Neural progenitor cell (in vitro differentiated cells): ENCODE results near the gene KLRF1. TPM values are rescaled to one million over a fixed set of nuclear protein-coding genes. Genes with fewer than 3 reads are reported as not detected.
A peak's percentile ranks its signal among the peaks of the same experiment; 100 is the strongest.

Experiments used
- DNase-seq: peaks from one replicate; pipeline ENCODE4 v3.0.0-alpha.2; 2016; ENCODE audit warnings: low spot score
- H2AFZ ChIP-seq: fragments of 200-600 bp; sonication (generic); replicated peaks from 2 replicates; pipeline ENCODE4 v1.6.1; 2016; ENCODE audit warnings: antibody characterized with exemption
- H3F3A ChIP-seq: fragments of 200-600 bp; sonication (generic); 2 replicates; pipeline ENCODE4 v1.6.1; 2016; ENCODE audit warnings: antibody characterized with exemption, low read depth
- H3K27ac ChIP-seq: fragments of 200-600 bp; sonication (generic); 2 replicates; pipeline ENCODE4 v1.5.1; 2016; ENCODE audit warnings: mild to moderate bottlenecking
- H3K27me3 ChIP-seq: fragments of 200-600 bp; sonication (generic); 2 replicates; pipeline ENCODE4 v1.6.1; 2016; ENCODE audit warnings: mild to moderate bottlenecking, moderate library complexity
- H3K36me3 ChIP-seq: fragments of 200-600 bp; sonication (generic); 2 replicates; pipeline ENCODE4 v1.5.1; 2016
- H3K4me1 ChIP-seq: fragments of 200-600 bp; sonication (generic); 2 replicates; pipeline ENCODE4 v1.6.1; 2016; ENCODE audit warnings: mixed run types
- H3K4me2 ChIP-seq: fragments of 200-600 bp; sonication (generic); 2 replicates; pipeline ENCODE4 v1.6.1; 2016
- H3K4me3 ChIP-seq: fragments of 200-600 bp; sonication (generic); 2 replicates; pipeline ENCODE4 v1.5.1; 2016
- H3K79me2 ChIP-seq: fragments of 200-600 bp; sonication (generic); 2 replicates; pipeline ENCODE4 v1.6.1; 2016; ENCODE audit warnings: low read depth
- H3K9ac ChIP-seq: fragments of 200-600 bp; sonication (generic); 2 replicates; pipeline ENCODE4 v1.6.1; 2016
- H3K9me3 ChIP-seq: fragments of 200-600 bp; sonication (generic); 2 replicates; pipeline ENCODE4 v1.5.1; 2016; ENCODE audit warnings: low read depth
- H4K20me1 ChIP-seq: fragments of 200-600 bp; sonication (generic); 2 replicates; pipeline ENCODE4 v1.6.1; 2016; ENCODE audit warnings: low read depth
- H3K27ac Mint-ChIP-seq: 3 replicates; pipeline ENCODE4 v1.8.0; 2021; ENCODE audit warnings: mixed read lengths
- H3K27me3 Mint-ChIP-seq: 2 replicates; pipeline ENCODE4 v1.8.0; 2022; ENCODE audit warnings: low read depth, mild to moderate bottlenecking, inconsistent platforms, moderate library complexity, mixed read lengths; ENCODE audit not compliant: insufficient read depth
- H3K36me3 Mint-ChIP-seq: 3 replicates; pipeline ENCODE4 v1.8.0; 2021; ENCODE audit warnings: mixed read lengths
- H3K4me1 Mint-ChIP-seq: 3 replicates; pipeline ENCODE4 v1.8.0; 2021; ENCODE audit warnings: mixed read lengths
- H3K4me3 Mint-ChIP-seq: 3 replicates; pipeline ENCODE4 v1.8.0; 2021; ENCODE audit warnings: mild to moderate bottlenecking, moderate library complexity, mixed read lengths
- H3K9me3 Mint-ChIP-seq: 3 replicates; pipeline ENCODE4 v1.8.0; 2020; ENCODE audit warnings: mixed read lengths
- EZH2 ChIP-seq: fragments of 200-600 bp; sonication (generic); IDR thresholded peaks from 2 replicates; pipeline ENCODE4 v1.6.1; 2017; ENCODE audit warnings: antibody characterized with exemption, mild to moderate bottlenecking, moderate library complexity
- EZH2phosphoT487 ChIP-seq: fragments of 200-600 bp; sonication (generic); IDR thresholded peaks from 2 replicates; pipeline ENCODE4 v1.6.1; 2017; ENCODE audit warnings: antibody characterized with exemption
- total RNA-seq: library from RNA; depleted of rRNA; stranded (reverse); fragments of >200 nt; gene quantifications from 2 replicates; pipeline ENCODE4 v1.2.3, GENCODE V29; 2015; ENCODE audit warnings: low replicate concordance
- TF ChIP-seq, protein P1 (sequence below): fragments of 200-600 bp; sonication (generic); IDR thresholded peaks from 2 replicates; pipeline ENCODE4 v1.5.1; 2017; ENCODE audit warnings: antibody characterized with exemption, mild to moderate bottlenecking

KLRF1 gene
- total RNA-seq, 1 donor from 2014 or later: not detected

DNA sequence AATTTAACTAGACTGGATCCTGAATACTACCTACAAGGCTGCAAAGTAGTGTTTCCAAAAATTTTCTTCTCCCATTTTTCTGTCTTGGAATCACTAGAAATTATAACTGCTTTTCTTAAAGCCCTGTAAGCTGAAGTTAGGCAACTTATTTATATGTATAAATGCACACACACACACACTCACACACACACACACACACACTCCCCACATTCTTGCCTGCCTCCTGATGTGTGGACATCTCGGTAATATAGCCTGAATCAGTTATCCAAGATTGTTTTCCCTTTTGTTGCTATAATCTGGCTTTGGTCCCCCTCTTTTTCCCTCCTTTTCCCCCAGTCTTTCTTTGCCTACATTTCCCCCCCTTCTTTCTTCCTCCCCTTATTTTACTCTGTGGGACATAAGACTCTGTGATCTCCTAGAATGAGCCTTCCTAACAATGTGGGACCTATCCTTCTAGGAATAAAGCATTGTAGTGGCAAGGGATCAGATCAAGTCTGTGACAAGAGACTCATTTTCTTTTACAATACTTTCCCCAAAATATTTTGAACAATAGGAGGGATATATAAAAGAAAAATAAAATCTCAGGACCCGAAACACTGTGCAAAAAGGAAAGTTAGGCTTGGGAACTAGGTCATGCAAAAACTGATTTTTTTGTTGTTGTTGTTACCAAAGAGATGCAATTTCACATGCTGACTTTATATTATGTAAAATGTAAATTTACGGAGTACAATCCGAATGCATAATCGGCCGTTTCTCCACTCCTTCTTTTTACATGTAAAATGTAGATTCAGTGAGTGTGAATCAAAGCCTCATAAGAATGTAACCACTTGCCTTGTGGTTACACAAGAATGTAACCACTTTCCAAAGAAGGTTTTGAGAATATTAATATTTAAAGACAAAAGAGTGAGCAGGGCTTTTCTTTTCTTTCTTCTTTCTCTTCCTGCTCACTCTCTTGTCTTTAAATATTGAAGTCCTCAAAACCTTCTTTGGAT is 40.3 kb upstream of the KLRF1 start:
- Histone ChIP-seq H4K20me1 (no peaks in the 10 kb centered on the region), H3K4me2 (peak overlapping the region; percentile 1), H3K27ac (no peak overlapping the region), H3K4me1 (peaks cover 12% of the 10 kb centered on the region), H3K9me3 (no peaks in the 10 kb centered on the region), H3K9ac (no peak overlapping the region), H3K27me3 (no peaks in the 10 kb centered on the region), H3K36me3 (no peaks in the 10 kb centered on the region), H3K79me2 (no peaks in the 10 kb centered on the region), H3F3A (no peaks in the 10 kb centered on the region), H3K4me3 (no peak overlapping the region), H2AFZ (no peak overlapping the region)
- TF ChIP-seq, protein P1, sequence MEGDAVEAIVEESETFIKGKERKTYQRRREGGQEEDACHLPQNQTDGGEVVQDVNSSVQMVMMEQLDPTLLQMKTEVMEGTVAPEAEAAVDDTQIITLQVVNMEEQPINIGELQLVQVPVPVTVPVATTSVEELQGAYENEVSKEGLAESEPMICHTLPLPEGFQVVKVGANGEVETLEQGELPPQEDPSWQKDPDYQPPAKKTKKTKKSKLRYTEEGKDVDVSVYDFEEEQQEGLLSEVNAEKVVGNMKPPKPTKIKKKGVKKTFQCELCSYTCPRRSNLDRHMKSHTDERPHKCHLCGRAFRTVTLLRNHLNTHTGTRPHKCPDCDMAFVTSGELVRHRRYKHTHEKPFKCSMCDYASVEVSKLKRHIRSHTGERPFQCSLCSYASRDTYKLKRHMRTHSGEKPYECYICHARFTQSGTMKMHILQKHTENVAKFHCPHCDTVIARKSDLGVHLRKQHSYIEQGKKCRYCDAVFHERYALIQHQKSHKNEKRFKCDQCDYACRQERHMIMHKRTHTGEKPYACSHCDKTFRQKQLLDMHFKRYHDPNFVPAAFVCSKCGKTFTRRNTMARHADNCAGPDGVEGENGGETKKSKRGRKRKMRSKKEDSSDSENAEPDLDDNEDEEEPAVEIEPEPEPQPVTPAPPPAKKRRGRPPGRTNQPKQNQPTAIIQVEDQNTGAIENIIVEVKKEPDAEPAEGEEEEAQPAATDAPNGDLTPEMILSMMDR: no peak
- no peak for TF ChIP-seq EZH2phosphoT487
- no peak for TF ChIP-seq EZH2
- H3K27me3 Mint-ChIP-seq: peaks cover 4% of the 10 kb centered on the region
- no peak overlapping the region for H3K4me3 Mint-ChIP-seq
- peak; percentile 14 for DNase-seq
- peaks cover 2% of the 10 kb centered on the region for H3K9me3 Mint-ChIP-seq
- no peak overlapping the region for H3K27ac Mint-ChIP-seq
- peaks cover 8% of the 10 kb centered on the region for H3K4me1 Mint-ChIP-seq
- H3K36me3 Mint-ChIP-seq: no peaks in the 10 kb centered on the region

DNA sequence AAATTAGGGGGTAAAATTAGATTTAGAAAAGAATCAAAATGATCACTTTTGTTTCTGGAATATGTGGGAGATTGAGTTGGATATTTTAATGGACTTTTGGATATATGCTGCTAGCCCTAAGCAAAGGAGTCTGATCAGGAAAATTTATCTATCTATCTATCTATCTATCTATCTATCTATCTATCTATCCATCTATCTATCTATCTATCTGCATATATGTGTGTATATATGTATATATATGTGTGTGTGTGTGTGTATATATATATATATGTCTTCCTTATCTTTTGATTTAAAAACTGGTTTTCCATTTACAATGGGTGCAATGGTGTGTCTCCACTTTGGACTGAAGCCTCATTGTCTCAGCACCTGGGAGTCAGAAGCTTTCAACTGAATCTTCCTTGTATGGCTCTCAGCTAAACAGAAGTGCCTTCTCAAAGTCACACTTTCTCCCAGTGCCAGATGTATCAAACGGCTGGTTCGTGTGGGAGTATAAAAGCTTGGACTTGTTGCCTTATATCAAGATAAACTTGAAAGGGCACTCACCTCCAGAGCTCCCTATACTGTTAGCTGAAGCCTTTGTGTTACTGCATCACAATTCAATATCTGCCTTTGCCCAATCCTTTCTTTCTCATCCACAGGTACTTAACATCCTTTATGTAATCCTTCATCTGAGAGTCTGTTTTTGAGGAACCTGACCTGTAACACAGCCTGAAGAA is 34.9 kb upstream of the KLRF1 start:
- no peaks in the 10 kb centered on the region for H4K20me1 ChIP-seq
- no peaks in the 10 kb centered on the region for H3K9me3 ChIP-seq
- H3K27me3 Mint-ChIP-seq: peaks cover 4% of the 10 kb centered on the region
- no peak overlapping the region for H3K27ac Mint-ChIP-seq
- no peak overlapping the region for H3K4me3 ChIP-seq
- H2AFZ ChIP-seq: no peak overlapping the region
- H3K4me1 ChIP-seq: peaks cover under 1% of the 10 kb centered on the region
- no peaks in the 10 kb centered on the region for H3K36me3 ChIP-seq
- no peak overlapping the region for H3K4me2 ChIP-seq
- peaks cover 2% of the 10 kb centered on the region for H3K9me3 Mint-ChIP-seq
- H3K9ac ChIP-seq: no peak overlapping the region
- H3K4me1 Mint-ChIP-seq: no peaks in the 10 kb centered on the region
- no peaks in the 10 kb centered on the region for H3F3A ChIP-seq
- no peak for DNase-seq
- H3K27me3 ChIP-seq: no peaks in the 10 kb centered on the region
- no peak overlapping the region for H3K4me3 Mint-ChIP-seq
- no peak overlapping the region for H3K27ac ChIP-seq
- TF ChIP-seq EZH2: no peak
- TF ChIP-seq EZH2phosphoT487: no peak
- TF ChIP-seq, protein P1: no peak
- no peaks in the 10 kb centered on the region for H3K36me3 Mint-ChIP-seq
- no peaks in the 10 kb centered on the region for H3K79me2 ChIP-seq

DNA sequence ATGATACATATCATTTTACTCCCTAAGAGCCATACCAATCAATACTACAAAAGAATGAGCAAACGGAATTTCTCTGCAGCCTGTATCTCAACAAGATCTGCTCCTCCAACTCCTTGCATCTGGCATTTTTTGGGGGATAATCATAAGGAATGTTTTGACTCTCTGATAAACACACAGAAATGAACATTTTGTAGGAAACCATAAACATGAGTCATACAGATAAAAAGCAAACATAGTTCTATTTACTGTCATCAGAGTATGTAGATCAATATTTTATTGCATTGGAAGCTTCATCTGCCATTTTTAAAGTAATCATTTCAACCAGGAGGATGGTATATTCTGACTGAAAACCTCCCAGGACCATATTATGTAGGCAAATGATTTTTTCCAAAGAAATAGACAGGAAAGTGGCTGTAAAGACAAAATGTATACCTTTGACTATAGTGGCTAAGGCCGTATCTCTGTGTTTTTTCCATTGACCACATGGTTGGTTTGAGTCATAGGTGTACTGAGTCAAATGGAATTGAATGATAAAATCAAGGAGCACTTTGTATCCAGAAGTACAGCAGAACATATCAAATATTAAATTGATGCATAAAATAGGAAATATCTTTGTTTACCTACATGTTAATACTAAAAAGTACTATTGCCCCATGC is 34.2 kb upstream of the KLRF1 start:
- H3K4me1 Mint-ChIP-seq: no peaks in the 10 kb centered on the region
- DNase-seq: no peak
- H3K27me3 Mint-ChIP-seq: peaks cover 4% of the 10 kb centered on the region
- no peaks in the 10 kb centered on the region for H4K20me1 ChIP-seq
- H2AFZ ChIP-seq: no peak overlapping the region
- H3K4me1 ChIP-seq: no peaks in the 10 kb centered on the region
- H3K27ac ChIP-seq: no peak overlapping the region
- no peaks in the 10 kb centered on the region for H3K36me3 ChIP-seq
- H3K9ac ChIP-seq: no peak overlapping the region
- H3K27ac Mint-ChIP-seq: no peak overlapping the region
- H3K4me2 ChIP-seq: no peak overlapping the region
- no peak overlapping the region for H3K4me3 Mint-ChIP-seq
- no peak overlapping the region for H3K4me3 ChIP-seq
- no peaks in the 10 kb centered on the region for H3F3A ChIP-seq
- H3K27me3 ChIP-seq: no peaks in the 10 kb centered on the region
- no peaks in the 10 kb centered on the region for H3K36me3 Mint-ChIP-seq
- no peaks in the 10 kb centered on the region for H3K79me2 ChIP-seq
- H3K9me3 Mint-ChIP-seq: peaks cover 2% of the 10 kb centered on the region
- no peaks in the 10 kb centered on the region for H3K9me3 ChIP-seq
- TF ChIP-seq EZH2phosphoT487 (no peak), EZH2 (no peak)
- TF ChIP-seq, protein P1: no peak
